ENCODE measurements around the gene ZNF385A.

The ZNF385A gene

GRCh38 chr12:54415221-54415929 is 30.8 kb upstream of the ZNF385A start:
- DNase-seq (ENCODE audit: low read depth in 2 of 2), result no peak

GRCh38 chr12:54413284-54414190 is 29.0 kb upstream of the ZNF385A start:
- DNase-seq (ENCODE audit: low read depth in 2 of 2), result peak; percentile 40 to 51

GRCh38 chr12:54412786-54413185 is 28.3 kb upstream of the ZNF385A start:
- DNase-seq (ENCODE audit: low read depth in 2 of 2), result no peak

GRCh38 chr12:54412348-54412747 is 27.8 kb upstream of the ZNF385A start:
- DNase-seq (ENCODE audit: low read depth in 2 of 2), result no peak

- peak; percentile 30 to 52 for DNase-seq (ENCODE audit: low read depth in 2 of 2)
Observed at GRCh38 chr12:54411391-54412241, 27.1 kb upstream of the ZNF385A start.

GRCh38 chr12:54409267-54409666 is 24.7 kb upstream of the ZNF385A start:
- DNase-seq (ENCODE audit: low read depth in 2 of 2), result no peak

GRCh38 chr12:54407183-54407905 is 22.8 kb upstream of the ZNF385A start:
- no peak for DNase-seq (ENCODE audit: low read depth in 2 of 2)

GRCh38 chr12:54405573-54405972 is 21.0 kb upstream of the ZNF385A start:
- DNase-seq (ENCODE audit: low read depth in 2 of 2), result no peak

- no peak for DNase-seq (ENCODE audit: low read depth in 2 of 2)
Observed at GRCh38 chr12:54405106-54405505, 20.6 kb upstream of the ZNF385A start.

GRCh38 chr12:54404061-54405004 is 19.8 kb upstream of the ZNF385A start:
- DNase-seq (ENCODE audit: low read depth in 2 of 2), result peak in 1 of 2 experiments; percentile 69

GRCh38 chr12:54401119-54401518 is 16.6 kb upstream of the ZNF385A start:
- no peak for DNase-seq (ENCODE audit: low read depth in 2 of 2)

- DNase-seq (ENCODE audit: low read depth in 2 of 2), result peak; percentile 76 to 85
Observed at GRCh38 chr12:54398995-54399793, 14.7 kb upstream of the ZNF385A start.

- DNase-seq (ENCODE audit: low read depth in 2 of 2), result no peak
Observed at GRCh38 chr12:54398218-54398617, 13.7 kb upstream of the ZNF385A start.

- DNase-seq (ENCODE audit: low read depth in 2 of 2), result no peak
Observed at GRCh38 chr12:54397157-54397556, 12.6 kb upstream of the ZNF385A start.

GRCh38 chr12:54395545-54395944 is 11.0 kb upstream of the ZNF385A start:
- no peak for DNase-seq (ENCODE audit: low read depth in 2 of 2)

- DNase-seq (ENCODE audit: low read depth in 2 of 2), result no peak
Observed at GRCh38 chr12:54394986-54395385, 10.5 kb upstream of the ZNF385A start.

GRCh38 chr12:54394281-54394719 is 9.8 kb upstream of the ZNF385A start:
- no peak for DNase-seq (ENCODE audit: low read depth in 2 of 2)

GRCh38 chr12:54393743-54394142 is 9.2 kb upstream of the ZNF385A start:
- no peak for DNase-seq (ENCODE audit: low read depth in 2 of 2)

GRCh38 chr12:54393207-54393609 is 8.7 kb upstream of the ZNF385A start:
- DNase-seq (ENCODE audit: low read depth in 2 of 2), result no peak
